PC-9 (cell line): ENCODE results near the gene SETD7. TPM values are rescaled to one million over a fixed set of nuclear protein-coding genes. Genes with fewer than 3 reads are reported as not detected.

Experiments used
- BruUV-seq: library from RNA; stranded (reverse); fragments of 400-500 nt; replicated peaks from 2 replicates; lab custom pipeline; 2021; lab: Mats Ljungman, UMichigan
- CTCF ChIA-PET: fragments of 300-600 bp; sonication (Branson Sonifier 250); formaldehyde crosslinking; loops from one replicate; lab custom pipeline; 2022; ENCODE audit warnings: antibody characterized with exemption; lab: Charles Lee
- POLR2A ChIA-PET: fragments of 300-600 bp; sonication (Branson Sonifier 250); formaldehyde crosslinking; loops from one replicate; lab custom pipeline; 2022; ENCODE audit warnings: antibody characterized with exemption; ENCODE audit not compliant: unreplicated experiment; lab: Charles Lee
- DNase-seq, 2 experiments: peaks; one replicate each; pipeline versions ENCODE4 v3.0.0 to v3.0.0-alpha.2; 2015 to 2022; ENCODE audit warnings: mixed read lengths in 1 of 2
- H2AFZ ChIP-seq: fragments of 200-600 bp; sonication (generic); 2 replicates; pipeline ENCODE4 v1.8.1; 2017; ENCODE audit warnings: antibody characterized with exemption
- H3F3A ChIP-seq: fragments of 200-600 bp; sonication (generic); 2 replicates; pipeline ENCODE4 v1.8.1; 2017; ENCODE audit warnings: antibody characterized with exemption, mild to moderate bottlenecking, low read depth; ENCODE audit not compliant: insufficient read depth
- H3K27ac ChIP-seq: fragments of 200-600 bp; sonication (generic); 2 replicates; pipeline ENCODE4 v1.6.1; 2016; ENCODE audit warnings: mixed run types
- H3K27me3 ChIP-seq: fragments of 200-600 bp; sonication (generic); 2 replicates; pipeline ENCODE4 v1.6.1; 2016; ENCODE audit warnings: low read depth, mixed run types; ENCODE audit not compliant: insufficient read depth
- H3K36me3 ChIP-seq: fragments of 200-600 bp; sonication (generic); 2 replicates; pipeline ENCODE4 v1.6.1; 2016; ENCODE audit warnings: low read depth, mixed run types
- H3K4me1 ChIP-seq: fragments of 200-600 bp; sonication (generic); replicated peaks from 2 replicates; pipeline ENCODE4 v1.6.1; 2016; ENCODE audit warnings: mixed run types; ENCODE audit not compliant: insufficient read depth
- H3K4me2 ChIP-seq: fragments of 200-600 bp; sonication (generic); 2 replicates; pipeline ENCODE4 v1.6.1; 2017; ENCODE audit warnings: mixed run types
- H3K4me3 ChIP-seq: fragments of 200-600 bp; sonication (generic); 2 replicates; pipeline ENCODE4 v1.6.1; 2016; ENCODE audit warnings: mixed run types
- H3K79me2 ChIP-seq: fragments of 200-600 bp; sonication (generic); 2 replicates; pipeline ENCODE4 v1.6.1; 2017; ENCODE audit warnings: low read depth, mixed run types
- H3K9me2 ChIP-seq: fragments of 200-600 bp; sonication (generic); 2 replicates; pipeline ENCODE4 v1.8.1; 2017; ENCODE audit warnings: mild to moderate bottlenecking; ENCODE audit not compliant: insufficient read depth
- H3K9me3 ChIP-seq: fragments of 200-600 bp; sonication (generic); 2 replicates; pipeline ENCODE4 v1.8.1; 2016; ENCODE audit warnings: low read depth; ENCODE audit not compliant: insufficient read depth
- H4K20me1 ChIP-seq: fragments of 200-600 bp; sonication (generic); 2 replicates; pipeline ENCODE4 v1.8.1; 2017; ENCODE audit not compliant: insufficient read depth
- CTCF ChIP-seq: fragments of 200-600 bp; sonication (generic); conservative IDR thresholded peaks from 2 replicates; pipeline ENCODE4 v1.6.1; 2017; ENCODE audit warnings: mixed run types, antibody characterized with exemption, mild to moderate bottlenecking, moderate library complexity
- EZH2 ChIP-seq: fragments of 200-600 bp; sonication (generic); IDR thresholded peaks from 2 replicates; pipeline ENCODE4 v1.8.0; 2017; ENCODE audit warnings: antibody characterized with exemption, low read depth
- intact Hi-C: fragments of 100-400 bp; cut with micrococcal nuclease; formaldehyde crosslinking; loops from one replicate; pipeline ENCODE4 v1.10.0; 2022; ENCODE audit not compliant: unreplicated experiment
- total RNA-seq: library from RNA; stranded (reverse); gene quantifications from 2 replicates; pipeline ENCODE4 v1.2.3, GENCODE V29; 2021

The SETD7 gene
- total RNA-seq, 1 experiment from 2014 or later = 36.5 TPM

GRCh38 chr4:139533511-139533910 is 22.5 kb downstream of the SETD7 start:
- no peak for DNase-seq
- Histone ChIP-seq H3K4me2 (no peak overlapping the region), H3K27me3 (no peaks in the 10 kb centered on the region), H3K4me1 (no peaks in the 10 kb centered on the region), H3K27ac (no peak overlapping the region), H3F3A (no peaks in the 10 kb centered on the region), H3K36me3 (no peaks in the 10 kb centered on the region), H2AFZ (no peak overlapping the region), H3K79me2 (peaks cover 5% of the 10 kb centered on the region; the same call in 1 of the 2 replicates), H3K9me3 (no peaks in the 10 kb centered on the region), H4K20me1 (no peaks in the 10 kb centered on the region), H3K4me3 (no peak overlapping the region), H3K9me2 (no peaks in the 10 kb centered on the region)
- BruUV-seq = no TSS peak
- ChIA-PET CTCF (no interaction called here), POLR2A (no interaction called here)
- intact Hi-C loops = no loop called here
- no peak for TF ChIP-seq EZH2
- TF ChIP-seq CTCF = no peak

GRCh38 chr4:139532947-139533346 is 23.1 kb downstream of the SETD7 start:
- BruUV-seq = no TSS peak
- POLR2A ChIA-PET = no interaction called here

GRCh38 chr4:139530833-139531427 is 25.1 kb downstream of the SETD7 start:
- Histone ChIP-seq H2AFZ (no peak overlapping the region), H3K9me3 (no peaks in the 10 kb centered on the region), H3F3A (no peaks in the 10 kb centered on the region), H3K4me3 (no peak overlapping the region), H3K4me1 (no peaks in the 10 kb centered on the region), H3K79me2 (no peaks in the 10 kb centered on the region), H3K27ac (no peak overlapping the region), H3K9me2 (no peaks in the 10 kb centered on the region), H3K4me2 (no peak overlapping the region), H3K36me3 (no peaks in the 10 kb centered on the region), H3K27me3 (no peaks in the 10 kb centered on the region), H4K20me1 (no peaks in the 10 kb centered on the region)
- TF ChIP-seq EZH2 (no peak), CTCF (peak; percentile 53; the same call in 1 of the 2 replicates)
- no peak for DNase-seq
- ChIA-PET CTCF (interaction anchor here (0.7 kb wide), 1 partner anchor 24 kb away, joined by 5 read pairs; no protein-coding TSS in a partner anchor), POLR2A (no interaction called here)
- intact Hi-C loops = no loop called here
- BruUV-seq = no TSS peak

More at GRCh38 chr4:139532947-139533346, 23.1 kb downstream of the SETD7 start:
- Histone ChIP-seq H3K9me3 (no peaks in the 10 kb centered on the region), H3K79me2 (peaks cover 5% of the 10 kb centered on the region; the same call in 1 of the 2 replicates), H3F3A (no peaks in the 10 kb centered on the region), H3K4me1 (no peaks in the 10 kb centered on the region), H3K27me3 (no peaks in the 10 kb centered on the region), H3K9me2 (no peaks in the 10 kb centered on the region), H4K20me1 (no peaks in the 10 kb centered on the region), H3K36me3 (no peaks in the 10 kb centered on the region), H3K4me2 (no peak overlapping the region), H3K4me3 (no peak overlapping the region), H2AFZ (no peak overlapping the region), H3K27ac (no peak overlapping the region)
- TF ChIP-seq EZH2 = no peak
- TF ChIP-seq CTCF = no peak
- CTCF ChIA-PET = no interaction called here
- DNase-seq = no peak
- intact Hi-C loops = no loop called here
